DOHH2 (cell line): ENCODE measurements around the gene ZBTB7B.

ENCODE experiments used
- CTCF ChIP-seq: fragments of 200-600 bp; sonication (generic); IDR thresholded peaks from one replicate; pipeline ENCODE4 v1.5.1; 2014; ENCODE audit warnings: antibody characterized with exemption, mild to moderate bottlenecking, low read depth, low read length; ENCODE audit not compliant: poor library complexity, severe bottlenecking
- EZH2phosphoT487 ChIP-seq: fragments of 200-600 bp; sonication (generic); IDR thresholded peaks from 2 replicates; pipeline ENCODE4 v1.6.1; 2017; ENCODE audit warnings: borderline replicate concordance, mild to moderate bottlenecking, antibody characterized with exemption, low read length, moderate library complexity, mixed read lengths

DNA sequence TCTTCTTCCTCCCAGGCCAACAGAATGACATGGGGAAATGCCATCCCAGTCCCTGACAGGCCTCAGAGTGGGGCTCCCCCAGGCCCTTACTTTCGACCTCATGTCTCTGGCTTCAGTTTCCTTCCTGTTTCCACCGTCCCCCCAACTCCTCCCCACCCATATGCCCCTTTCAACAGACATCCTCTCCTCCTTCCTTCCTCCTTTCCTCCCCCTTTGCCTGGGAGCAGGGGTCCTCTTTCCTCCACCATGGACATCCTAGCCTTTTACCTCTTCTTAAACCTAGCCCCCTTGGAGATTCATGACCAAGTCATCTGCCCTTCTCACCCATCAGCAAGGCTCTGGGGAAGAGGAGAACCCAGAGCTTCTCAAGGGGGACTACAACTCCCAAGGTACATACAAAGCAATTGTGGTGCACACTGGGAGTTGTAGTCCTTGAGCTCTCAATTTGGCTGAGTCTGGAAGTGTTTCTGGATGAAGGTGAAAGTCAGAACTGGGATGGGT lies 4.0 kb downstream of the ZBTB7B start:
- no peak for TF ChIP-seq CTCF
- no peak for TF ChIP-seq EZH2phosphoT487
